HG02973 (cell line): ENCODE results near the gene XK.

Source experiments
- ATAC-seq: cut with Tn5 transposase; IDR thresholded peaks from one replicate; pipeline ENCODE4 v1.9.1; 2021; ENCODE audit warnings: moderate library complexity; ENCODE audit not compliant: unreplicated experiment

XK gene

GRCh38 chrX:37678574-37678973 is 7.0 kb upstream of the XK start:
- no peak for ATAC-seq

- no peak for ATAC-seq
These were observed 6.4 kb upstream of the XK start for GRCh38 chrX:37679230-37679629.

- ATAC-seq: no peak
These were observed 5.7 kb upstream of the XK start for GRCh38 chrX:37679888-37680287.

- ATAC-seq: no peak
These were observed 1.2 kb upstream of the XK start for GRCh38 chrX:37684426-37684825.

- ATAC-seq: no peak
These were observed 618 bp upstream of the XK start for GRCh38 chrX:37684973-37685372.

GRCh38 chrX:37686369-37686995 is 891 bp downstream of the XK start:
- ATAC-seq: no peak

- ATAC-seq: no peak
These were observed 1.4 kb downstream of the XK start for GRCh38 chrX:37686996-37687395.

- no peak for ATAC-seq
These were observed 4.5 kb downstream of the XK start for GRCh38 chrX:37690119-37690518.

- ATAC-seq: no peak
These were observed 7.3 kb downstream of the XK start for GRCh38 chrX:37692918-37693317.

GRCh38 chrX:37697169-37697760 is 11.7 kb downstream of the XK start:
- ATAC-seq: no peak

GRCh38 chrX:37701588-37701987 is 16.0 kb downstream of the XK start:
- ATAC-seq: no peak

- ATAC-seq: no peak
These were observed 26.4 kb downstream of the XK start for GRCh38 chrX:37711991-37712390.

GRCh38 chrX:37712458-37712857 is 26.9 kb downstream of the XK start:
- no peak for ATAC-seq

- ATAC-seq: no peak
These were observed 28.9 kb downstream of the XK start for GRCh38 chrX:37714479-37714878.

GRCh38 chrX:37716602-37717001 is 31.0 kb downstream of the XK start:
- no peak for ATAC-seq

- no peak for ATAC-seq
These were observed 32.1 kb downstream of the XK start for GRCh38 chrX:37717708-37718107.

GRCh38 chrX:37722595-37722994 is 37.0 kb downstream of the XK start:
- ATAC-seq: no peak

GRCh38 chrX:37726346-37726745 is 40.8 kb downstream of the XK start:
- ATAC-seq: no peak

GRCh38 chrX:37745354-37745753 is 59.8 kb downstream of the XK start:
- ATAC-seq: peak; percentile 68

- peak; percentile 34 for ATAC-seq
These were observed 60.2 kb downstream of the XK start for GRCh38 chrX:37745835-37746217.

GRCh38 chrX:37746218-37746941 is 60.8 kb downstream of the XK start:
- peak; percentile 84 for ATAC-seq

GRCh38 chrX:37746951-37747350 is 61.4 kb downstream of the XK start:
- ATAC-seq: no peak
